Fibroblast of skin of right biceps (primary cell): Measurements from ENCODE around the gene UVRAG.
A peak's percentile ranks its signal among the peaks of the same experiment; 100 is the strongest.

Experiments used
- DNase-seq: peaks from one replicate; pipeline ENCODE4 v3.0.0-alpha.2; 2013

The UVRAG gene

DNA sequence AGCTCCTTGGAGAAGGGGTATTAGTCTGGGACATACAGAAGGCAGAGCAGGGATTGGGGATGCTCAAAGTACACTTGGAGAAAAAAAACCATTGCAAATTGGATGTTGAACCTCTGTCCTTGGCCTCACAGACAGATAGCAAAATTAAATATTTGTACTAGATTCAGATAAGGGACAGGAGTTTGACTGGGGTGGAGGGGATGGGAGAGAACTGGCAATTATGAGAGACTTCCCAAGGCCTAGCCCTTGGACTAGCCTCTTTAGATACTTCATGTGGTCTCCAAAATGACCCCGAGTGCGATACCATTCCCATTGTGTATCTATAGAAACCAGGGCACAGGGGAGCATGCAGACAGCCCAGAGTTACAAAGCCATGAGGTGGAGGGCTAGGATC, 30.9 kb upstream of the UVRAG start:
- DNase-seq = no peak

DNA sequence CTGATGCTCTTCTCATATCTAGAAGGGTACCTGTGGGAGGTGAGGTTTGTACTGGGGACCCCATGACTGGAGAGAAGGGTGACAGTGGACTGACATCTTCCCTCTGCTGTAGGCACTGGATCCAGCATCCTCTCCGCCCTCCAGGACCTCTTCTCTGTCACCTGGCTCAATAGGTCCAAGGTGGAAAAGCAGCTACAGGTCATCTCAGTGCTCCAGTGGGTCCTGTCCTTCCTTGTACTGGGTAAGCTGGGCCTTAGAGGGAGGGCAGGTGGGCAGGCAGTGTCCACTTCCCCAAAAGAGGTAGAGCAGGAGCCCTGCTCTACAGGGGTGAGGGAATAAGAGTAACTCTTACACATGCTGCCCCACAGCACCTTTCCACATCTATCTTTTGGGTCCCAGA, 30.5 kb upstream of the UVRAG start:
- no peak for DNase-seq

DNA sequence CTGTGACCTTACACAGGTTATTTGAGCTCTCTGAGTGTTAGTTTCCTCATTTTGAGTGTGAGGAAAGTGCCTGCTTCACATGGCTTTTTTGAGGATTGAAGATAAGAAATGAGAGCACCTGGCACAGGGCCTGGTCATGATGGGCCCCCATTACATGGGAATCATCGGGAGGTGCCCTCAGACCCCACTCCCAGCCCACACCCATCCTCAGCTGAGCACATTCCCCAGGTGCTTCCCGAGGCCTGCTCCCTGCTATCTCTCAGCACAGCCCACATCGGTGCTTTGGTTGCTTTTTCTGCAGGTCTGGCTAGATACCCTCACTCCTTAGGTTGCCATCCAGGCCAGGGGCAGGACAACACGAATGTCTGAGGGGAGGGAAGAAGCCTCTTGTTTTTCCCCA, 29.8 kb upstream of the UVRAG start:
- no peak for DNase-seq

DNA sequence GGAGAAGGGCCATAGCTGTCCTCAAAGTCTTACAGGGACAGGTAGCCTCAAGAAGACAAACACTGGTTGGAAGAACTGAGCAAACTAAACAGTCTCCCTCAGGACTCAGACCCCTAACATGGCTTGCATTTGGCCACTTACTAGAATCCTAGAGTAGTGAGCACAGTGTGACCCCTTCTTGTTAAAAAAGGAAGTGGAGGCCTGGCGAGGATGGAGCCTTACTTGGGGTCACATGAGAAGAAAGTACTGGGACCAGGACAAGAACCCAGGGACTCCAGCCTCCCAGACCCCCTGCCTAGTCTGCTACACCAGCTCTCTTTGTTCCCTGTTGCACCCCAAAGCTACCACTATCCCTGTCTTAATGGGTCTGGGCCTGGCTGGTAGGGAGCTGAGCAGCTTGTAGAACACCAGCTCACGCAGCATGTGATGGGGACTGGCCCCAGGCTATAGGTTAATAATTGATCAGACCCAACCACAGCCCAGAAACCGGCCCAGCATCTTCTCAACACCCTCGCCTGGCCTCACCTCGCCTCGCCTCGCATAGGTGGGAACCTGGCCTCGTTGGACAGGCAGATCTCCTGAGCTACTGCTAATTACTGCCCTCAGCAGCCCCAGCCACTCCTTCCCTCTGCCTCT, 28.8 kb upstream of the UVRAG start:
- no peak for DNase-seq

DNA sequence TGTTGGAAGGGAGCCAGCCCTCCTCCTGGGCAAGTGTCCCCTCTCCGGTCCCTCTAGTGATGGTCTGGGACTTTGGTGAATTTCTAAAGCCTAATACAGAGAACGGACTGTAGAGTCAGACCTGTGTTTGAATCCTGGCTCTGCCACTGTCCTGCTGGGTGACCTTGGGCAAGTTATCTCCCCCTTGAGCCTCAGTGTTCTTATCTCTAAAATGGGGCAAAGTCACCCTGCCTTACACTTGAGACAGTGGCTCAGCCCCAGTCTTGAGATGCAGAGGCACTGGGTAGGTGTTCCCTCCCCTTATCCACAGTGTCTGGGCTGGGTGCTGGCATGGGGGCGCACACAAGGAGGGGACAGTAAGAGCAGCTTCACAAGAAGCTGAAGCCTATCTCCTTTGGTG, 25.5 kb upstream of the UVRAG start:
- DNase-seq = no peak

DNA sequence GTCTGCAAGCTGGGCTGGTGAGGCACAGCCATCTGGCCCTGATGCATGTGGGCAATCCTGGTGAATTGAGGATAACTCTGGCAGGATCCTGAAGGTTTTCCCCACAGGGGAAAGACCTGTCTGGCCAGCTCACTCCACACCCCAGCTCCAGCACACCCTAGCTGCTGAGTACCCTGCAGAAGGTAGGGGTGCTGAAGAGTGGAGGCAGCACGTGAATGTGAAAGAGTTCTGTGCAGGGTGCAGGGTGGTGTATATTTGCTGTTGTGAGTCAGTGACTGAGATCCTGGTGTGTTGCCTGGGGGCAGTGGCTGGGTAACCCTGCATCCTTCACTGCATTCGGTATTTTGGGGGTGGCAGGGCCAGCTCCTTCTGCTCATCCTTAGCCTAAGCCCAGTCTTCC, 24.0 kb upstream of the UVRAG start:
- no peak for DNase-seq

DNA sequence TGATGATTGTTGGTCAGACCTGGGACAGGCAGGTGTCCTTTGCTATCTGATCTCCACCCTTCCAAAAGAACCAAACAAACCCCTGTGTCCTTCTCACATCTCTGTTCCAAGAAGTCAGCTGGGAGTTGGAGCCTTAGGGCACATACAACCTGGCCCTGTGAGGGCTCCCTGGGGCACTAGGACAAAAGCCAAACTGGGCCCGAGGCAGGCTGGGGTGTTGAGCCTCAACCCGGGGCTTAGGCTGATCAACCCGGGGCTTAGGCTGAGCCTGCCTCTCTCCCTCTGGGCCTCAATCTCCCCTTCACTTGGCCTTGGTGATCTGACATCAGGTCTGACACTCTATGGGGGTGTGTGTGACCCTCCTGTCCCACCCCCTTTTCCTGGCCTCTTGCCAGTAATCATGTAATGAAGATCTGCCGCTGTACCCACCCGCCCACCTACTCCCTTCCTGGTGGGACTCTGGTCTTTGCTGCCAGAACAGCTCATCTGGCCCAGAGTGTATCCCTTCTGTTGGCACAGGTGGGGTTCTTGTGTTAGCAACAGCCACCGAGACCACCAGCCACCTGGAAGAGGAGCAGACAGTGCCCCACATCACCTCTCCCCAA, 22.8 kb upstream of the UVRAG start:
- no peak for DNase-seq

DNA sequence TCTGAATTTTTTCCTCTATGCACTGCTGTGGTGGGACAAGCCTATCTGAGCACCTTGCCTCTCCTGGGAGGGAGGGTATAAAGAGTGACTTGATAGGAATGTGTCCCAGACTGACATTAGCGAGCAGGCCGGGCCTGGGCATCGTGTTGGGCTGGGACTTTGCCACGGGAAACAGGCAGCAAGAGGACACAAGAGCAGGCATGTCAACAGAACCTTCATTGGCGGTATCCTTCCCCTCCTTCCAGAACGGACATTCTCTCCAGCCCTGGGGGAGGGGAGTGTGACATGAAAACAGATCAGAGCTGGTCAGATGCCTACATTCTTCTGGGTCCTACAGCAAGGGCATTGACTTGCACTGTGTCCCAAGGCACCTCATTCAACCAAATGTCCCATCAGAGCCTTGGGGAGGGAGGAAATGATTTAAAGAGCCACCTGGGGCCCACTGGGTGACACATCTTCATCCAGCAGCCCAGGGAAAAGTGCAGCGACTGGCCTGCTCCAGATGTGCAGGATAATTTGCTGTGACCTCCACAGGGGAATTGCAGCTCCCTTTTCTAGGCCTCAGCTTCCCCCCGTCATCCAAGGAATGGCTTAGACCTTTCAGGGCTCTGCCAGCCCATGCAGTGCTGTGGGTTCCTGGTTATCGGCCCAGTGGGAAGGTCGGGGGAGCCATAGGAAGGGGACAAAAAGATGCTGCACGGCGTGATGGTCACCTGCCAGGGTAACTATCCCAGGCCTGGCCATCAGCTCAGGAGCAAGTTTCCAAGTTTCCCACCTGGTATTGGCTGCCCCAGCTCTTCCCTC, 21.8 kb upstream of the UVRAG start:
- DNase-seq = no peak

DNA sequence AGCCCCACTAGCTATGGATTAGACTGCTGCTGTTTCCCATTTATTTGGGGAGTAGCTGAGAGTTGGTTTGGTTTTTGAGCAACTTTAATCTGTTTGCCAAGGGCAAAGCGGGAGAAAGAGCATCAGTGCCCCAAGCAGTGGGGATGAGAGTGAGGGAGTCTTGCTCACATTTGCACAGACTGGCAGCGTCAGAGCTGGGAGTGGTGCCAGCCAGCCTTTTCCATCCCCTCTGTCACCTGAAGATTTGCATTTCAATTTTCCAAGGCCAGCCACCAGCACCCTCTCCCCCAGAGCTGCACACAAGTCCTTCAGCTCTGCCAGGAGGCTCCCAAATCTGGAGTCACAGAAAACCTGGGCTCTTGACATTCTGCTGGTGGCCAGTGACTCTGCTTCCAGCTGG, 21.0 kb upstream of the UVRAG start:
- DNase-seq = no peak

DNA sequence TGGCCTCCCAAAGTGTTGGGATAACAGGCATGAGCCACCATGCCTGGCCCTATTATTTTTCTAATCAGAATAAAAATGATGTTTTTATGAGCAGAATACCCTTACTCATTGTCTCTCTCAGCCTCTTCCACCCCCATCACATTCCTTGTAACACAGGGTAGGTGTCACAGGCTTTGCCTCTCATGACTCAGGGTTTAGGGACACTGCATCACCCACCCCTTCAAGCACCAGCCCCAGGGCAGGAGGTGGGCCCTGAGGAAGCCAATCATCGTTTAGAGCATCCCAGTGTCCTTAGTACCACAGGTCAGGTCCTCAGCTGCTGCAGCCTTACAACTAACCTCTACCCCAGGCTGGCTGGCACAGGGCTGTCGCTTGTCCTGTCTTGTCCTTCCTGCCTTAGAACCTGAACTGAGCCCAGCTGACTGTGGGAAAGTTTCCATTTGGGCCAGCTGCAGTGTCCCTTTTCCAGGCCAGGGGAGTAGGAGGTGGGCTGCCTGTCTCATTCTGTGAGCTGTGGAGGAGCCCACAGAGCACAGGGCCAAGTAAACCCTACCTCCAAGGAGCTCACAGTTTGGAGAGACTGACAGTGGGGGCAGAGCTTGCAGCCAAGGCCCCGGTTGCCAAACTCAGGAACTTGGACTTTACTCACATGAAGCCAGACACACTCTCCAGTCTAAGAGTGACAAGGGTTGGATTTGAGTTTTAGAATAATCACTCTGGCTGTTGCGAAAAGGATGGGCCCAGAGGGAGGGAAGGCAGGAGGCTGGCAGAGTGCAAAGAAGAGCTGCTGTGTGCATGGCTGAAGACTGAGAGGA, 19.5 kb upstream of the UVRAG start:
- DNase-seq = peak; percentile 13

DNA sequence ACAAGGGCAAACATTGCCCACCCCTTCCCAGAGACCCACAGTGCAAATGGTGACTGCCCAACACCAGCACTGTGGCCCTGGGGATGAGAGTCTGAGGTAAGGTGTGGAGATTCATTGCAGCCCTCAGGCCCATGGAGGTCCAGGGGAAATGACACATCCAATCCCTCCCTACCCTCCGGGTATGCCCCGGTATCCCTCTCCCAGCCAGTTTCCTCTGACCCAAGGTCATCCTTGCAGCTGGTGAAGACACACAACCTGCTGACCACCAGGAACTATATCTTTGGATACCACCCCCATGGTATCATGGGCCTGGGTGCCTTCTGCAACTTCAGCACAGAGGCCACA, 18.9 kb upstream of the UVRAG start:
- DNase-seq = no peak

DNA sequence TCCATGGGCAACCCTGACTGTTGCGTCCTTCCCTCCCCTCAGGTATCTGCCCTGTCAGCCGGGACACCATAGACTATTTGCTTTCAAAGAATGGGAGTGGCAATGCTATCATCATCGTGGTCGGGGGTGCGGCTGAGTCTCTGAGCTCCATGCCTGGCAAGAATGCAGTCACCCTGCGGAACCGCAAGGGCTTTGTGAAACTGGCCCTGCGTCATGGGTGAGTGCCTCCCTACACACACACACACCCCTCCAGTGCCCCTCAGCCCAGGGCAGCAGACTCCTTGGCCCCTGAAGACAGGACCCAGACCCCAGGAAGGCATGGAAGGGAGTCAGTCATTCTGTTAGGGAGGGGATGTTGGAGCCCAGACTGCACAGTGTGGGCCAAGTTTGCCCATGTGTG, 17.9 kb upstream of the UVRAG start:
- no peak for DNase-seq

DNA sequence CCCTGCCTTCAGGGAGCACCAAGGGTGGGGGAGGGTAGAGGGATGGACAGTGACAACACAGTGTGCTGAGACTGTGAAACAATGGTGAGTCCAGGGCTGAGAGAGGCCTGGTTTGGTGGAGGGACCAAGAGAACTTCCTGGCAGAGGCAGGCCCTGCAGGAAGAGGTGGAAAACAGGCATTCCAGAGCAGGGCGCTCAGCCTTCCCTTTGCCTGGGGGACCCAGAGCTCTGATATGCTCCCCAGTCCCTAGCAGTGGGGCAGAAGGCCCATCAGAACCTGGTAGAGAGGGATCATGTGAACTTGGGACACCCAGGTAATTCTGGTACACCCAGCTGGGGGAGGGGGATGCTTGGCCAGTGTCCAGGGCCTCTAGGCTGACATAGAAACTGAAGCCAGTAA, 17.2 kb upstream of the UVRAG start:
- DNase-seq = peak; percentile 52

DNA sequence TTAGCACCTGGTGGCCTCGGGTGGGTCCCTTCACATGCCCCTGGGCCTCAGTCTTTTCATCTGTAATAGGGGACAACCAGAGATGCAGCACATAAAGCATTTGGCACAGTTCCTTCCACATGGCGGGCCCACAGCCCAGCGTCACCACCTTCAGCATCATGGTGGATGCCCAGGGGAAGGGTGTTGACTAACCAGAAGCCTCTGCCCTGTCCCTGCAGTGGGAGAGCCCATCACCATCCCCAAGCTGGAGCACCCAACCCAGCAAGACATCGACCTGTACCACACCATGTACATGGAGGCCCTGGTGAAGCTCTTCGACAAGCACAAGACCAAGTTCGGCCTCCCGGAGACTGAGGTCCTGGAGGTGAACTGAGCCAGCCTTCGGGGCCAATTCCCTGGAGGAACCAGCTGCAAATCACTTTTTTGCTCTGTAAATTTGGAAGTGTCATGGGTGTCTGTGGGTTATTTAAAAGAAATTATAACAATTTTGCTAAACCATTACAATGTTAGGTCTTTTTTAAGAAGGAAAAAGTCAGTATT, 14.8 kb upstream of the UVRAG start:
- DNase-seq = no peak

DNA sequence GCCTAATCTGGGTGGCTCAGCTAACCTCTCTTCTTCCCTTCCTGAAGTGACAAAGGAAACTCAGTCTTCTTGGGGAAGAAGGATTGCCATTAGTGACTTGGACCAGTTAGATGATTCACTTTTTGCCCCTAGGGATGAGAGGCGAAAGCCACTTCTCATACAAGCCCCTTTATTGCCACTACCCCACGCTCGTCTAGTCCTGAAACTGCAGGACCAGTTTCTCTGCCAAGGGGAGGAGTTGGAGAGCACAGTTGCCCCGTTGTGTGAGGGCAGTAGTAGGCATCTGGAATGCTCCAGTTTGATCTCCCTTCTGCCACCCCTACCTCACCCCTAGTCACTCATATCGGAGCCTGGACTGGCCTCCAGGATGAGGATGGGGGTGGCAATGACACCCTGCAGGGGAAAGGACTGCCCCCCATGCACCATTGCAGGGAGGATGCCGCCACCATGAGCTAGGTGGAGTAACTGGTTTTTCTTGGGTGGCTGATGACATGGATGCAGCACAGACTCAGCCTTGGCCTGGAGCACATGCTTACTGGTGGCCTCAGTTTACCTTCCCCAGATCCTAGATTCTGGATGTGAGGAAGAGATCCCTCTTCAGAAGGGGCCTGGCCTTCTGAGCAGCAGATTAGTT, 14.2 kb upstream of the UVRAG start:
- DNase-seq = no peak

DNA sequence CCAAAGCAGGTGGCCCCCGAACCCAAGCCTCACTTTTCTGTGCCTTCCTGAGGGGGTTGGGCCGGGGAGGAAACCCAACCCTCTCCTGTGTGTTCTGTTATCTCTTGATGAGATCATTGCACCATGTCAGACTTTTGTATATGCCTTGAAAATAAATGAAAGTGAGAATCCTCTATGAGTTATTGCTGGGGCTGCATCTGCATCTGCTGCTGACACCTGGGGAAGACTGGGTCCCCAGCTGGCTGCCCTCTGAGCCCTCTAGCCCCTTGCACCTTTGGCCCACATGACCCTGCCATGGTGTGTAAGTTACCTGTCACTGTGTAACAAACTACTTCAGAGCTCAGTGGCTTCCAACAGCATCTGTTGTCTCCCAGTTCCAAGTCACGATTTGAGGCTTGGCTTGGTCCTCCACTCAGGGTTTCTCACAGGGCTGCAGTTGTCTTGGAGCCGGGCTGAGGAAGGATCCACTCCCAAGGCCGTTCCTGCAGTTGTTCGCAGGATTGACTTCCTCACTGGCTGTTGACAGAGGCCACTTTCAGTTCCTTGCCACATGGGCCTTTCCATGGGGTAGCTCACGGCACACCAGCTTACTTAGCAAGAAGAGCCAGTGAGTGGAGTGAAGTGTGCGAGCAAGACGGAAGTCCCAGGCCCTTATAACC, 13.5 kb upstream of the UVRAG start:
- no peak for DNase-seq

DNA sequence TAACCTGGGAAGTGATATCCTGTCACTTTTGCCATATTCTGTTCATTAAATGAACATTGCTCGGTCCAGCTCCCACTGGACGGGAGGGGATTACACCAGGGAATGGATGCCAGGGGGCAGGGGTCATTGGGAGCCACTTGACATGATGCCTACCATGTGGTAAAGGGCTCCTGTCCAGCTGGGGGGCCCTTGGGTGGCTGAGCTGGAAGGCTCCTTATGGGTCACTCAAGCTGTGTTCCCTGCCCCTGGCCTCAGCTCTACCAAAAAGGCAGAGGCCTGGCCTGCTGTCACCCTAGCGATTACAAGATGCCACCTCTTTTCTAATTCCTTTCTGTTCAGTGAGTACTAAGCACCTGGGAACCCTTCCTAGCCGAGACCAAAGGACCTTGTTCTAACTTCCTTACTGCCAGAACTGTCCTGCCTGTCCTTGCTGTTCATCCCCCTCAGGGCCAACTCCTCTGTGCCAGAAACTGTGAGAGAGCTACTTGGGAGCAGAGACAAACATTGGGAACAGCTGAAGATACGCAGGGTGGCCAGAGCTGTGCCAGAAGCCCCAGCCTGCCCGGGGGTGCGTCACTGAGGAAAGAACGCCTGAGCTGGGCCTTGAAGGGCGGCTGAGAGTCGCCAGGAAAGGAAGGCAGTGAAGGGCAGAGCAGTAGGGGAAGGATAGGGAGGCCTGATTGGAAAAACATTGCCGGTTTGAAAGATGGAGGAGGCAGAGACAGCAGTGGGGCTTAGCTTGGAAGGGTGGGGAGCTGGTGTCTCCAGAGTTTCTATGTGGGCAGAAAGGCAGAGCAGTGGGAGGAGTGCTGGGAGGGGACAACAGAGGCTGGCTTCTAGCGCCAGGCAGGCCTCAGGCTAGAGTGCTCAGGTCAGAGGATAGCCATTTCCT, 12.7 kb upstream of the UVRAG start:
- DNase-seq = no peak

DNA sequence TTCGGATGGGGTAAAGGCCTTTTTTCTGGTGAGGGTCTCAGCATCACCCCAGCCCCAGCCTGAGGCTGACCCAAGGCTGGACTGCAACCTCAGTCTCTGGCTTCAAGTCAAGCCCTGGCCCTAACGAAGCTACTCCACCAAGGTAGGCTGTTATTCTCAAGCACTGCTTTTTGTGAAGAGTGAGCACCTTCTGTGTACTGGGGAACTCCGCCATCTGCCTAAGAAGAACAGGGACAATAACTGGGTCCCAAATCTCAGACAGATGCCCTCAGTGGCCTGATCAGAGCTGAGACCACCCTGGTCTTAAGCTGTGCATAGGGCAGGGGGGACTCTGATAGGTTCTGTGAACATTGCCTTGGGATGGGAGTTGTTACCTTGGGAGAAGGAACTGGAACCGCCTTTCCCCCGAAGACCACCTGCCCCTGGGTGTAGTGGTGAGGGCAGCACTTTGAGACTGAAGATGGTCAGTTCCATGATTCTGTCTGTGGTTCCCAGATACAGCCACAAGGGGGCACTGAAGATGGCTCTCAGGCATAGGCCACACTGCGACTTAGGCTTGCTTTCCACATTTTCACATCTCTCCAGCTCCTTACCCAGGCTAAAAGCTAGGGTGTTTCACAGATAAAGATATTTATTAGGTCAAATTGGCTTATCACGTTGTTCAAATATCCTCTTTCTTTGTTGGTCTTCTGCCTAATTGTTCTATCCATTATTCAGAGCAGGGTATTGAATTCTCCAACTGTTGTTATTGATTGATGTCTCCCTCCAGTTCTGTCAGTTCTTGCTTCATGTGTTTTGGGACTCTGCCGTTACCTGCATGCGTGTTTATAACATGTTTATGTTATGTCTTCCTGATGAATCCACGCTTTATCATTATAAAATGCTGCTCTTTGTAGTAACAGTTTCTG, 11.8 kb upstream of the UVRAG start:
- DNase-seq = peak; percentile 56

DNA sequence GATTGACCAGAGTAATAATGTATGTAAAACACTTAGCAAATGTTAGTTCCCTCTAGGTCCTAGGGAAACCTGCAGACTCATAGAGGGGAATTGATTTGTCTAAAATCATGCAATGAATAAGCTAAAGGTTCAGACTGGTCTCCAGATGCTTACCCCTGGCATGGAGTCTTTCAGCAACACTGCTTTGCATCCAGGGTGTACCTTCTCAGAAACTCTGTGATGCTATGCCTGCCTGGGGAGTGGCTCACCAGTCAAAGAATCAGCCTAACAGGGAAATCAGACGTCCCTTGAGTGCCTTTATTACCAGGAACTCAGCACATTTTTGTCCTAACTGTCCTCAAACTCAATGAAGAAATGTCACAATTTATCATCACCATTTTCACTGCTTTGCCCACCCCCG, 5.9 kb upstream of the UVRAG start:
- no peak for DNase-seq

DNA sequence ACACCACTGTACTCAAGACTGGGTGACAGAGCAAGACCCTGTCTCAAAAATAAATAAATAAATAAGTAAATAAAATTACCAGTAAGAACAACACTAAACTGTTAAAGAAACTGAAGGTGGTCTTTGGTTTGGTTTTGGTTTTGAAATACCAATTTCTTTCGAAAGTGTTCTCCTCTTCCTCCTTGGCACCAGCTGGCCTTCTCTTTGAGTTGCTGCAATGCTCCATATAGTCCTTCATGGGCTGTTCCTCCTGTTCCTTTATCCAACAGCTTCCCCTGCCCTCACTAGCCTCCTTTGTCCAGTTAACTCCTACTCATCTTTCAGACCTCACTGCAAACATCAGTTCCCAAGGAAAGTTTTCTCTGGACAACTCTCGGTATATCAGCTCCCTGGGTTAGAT, 5.0 kb upstream of the UVRAG start:
- DNase-seq = no peak
